Thymus (tissue), 14 donors: ENCODE results near the gene SIK3. TPM values are rescaled to one million over a fixed set of nuclear protein-coding genes. Genes with fewer than 3 reads are reported as not detected.
"Not testable (repeated sequence)": the region's sequence is repeated elsewhere in the genome, so short reads cannot be mapped to it uniquely, and the experiment has no call there.

ENCODE experiments used
- DNase-seq, 9 donors: peaks; one replicate each; pipeline ENCODE4 v3.0.0-alpha.2; 2013; ENCODE audit warnings: low spot score in 9 of 9, low read depth in 6 of 9, missing footprints in 1 of 9
- H3K27ac ChIP-seq, 2 donors: one replicate each; pipeline ENCODE4 v1.5.1; 2013; ENCODE audit warnings: control low read depth in 1 of 2, low read depth in 1 of 2, low read length in 1 of 2, mild to moderate bottlenecking in 1 of 2, moderate library complexity in 1 of 2
- H3K27me3 ChIP-seq, 2 donors: one replicate each; pipeline ENCODE4 v1.5.1; 2013; ENCODE audit warnings: low read length in 1 of 2; ENCODE audit not compliant: control insufficient read depth in 2 of 2, insufficient read depth in 1 of 2
- H3K36me3 ChIP-seq, 2 donors: one replicate each; pipeline ENCODE4 v1.5.1; 2013; ENCODE audit warnings: low read length in 1 of 2, mild to moderate bottlenecking in 1 of 2, moderate library complexity in 1 of 2; ENCODE audit not compliant: control insufficient read depth in 2 of 2, insufficient read depth in 2 of 2
- H3K4me1 ChIP-seq, 2 donors: one replicate each; pipeline ENCODE4 v1.5.1; 2013; ENCODE audit warnings: low read length in 2 of 2; ENCODE audit not compliant: control insufficient read depth in 2 of 2, insufficient read depth in 2 of 2
- H3K4me3 ChIP-seq, 2 donors: one replicate each; pipeline ENCODE4 v1.5.1; 2013; ENCODE audit warnings: low read length in 2 of 2, control low read depth in 1 of 2, mild to moderate bottlenecking in 1 of 2
- H3K9me3 ChIP-seq, 2 donors: one replicate each; pipeline ENCODE4 v1.5.1; 2013; ENCODE audit warnings: low read length in 1 of 2, mild to moderate bottlenecking in 1 of 2; ENCODE audit not compliant: control insufficient read depth in 2 of 2, insufficient read depth in 1 of 2
- WGBS: extraction: QIAGEN DNeasy Blood & Tissue Kit; methylation state at CpG from one replicate; pipeline ENCODE4 v1.1.7; 2013; 5-methylcytosine and 5-hydroxymethylcytosine counted together
- long read RNA-seq, 10 donors: transcript quantifications; one replicate each; lab custom pipeline, GENCODE V29; 2026
- polyA plus RNA-seq: library from polyadenylated mRNA; stranded (reverse); fragments of 200-250 nt; gene quantifications from one replicate; pipeline ENCODE4 v1.2.3, GENCODE V29; 2013
- total RNA-seq: library from RNA; stranded (reverse); fragments of 120-200 nt; gene quantifications from one replicate; pipeline ENCODE4 v1.2.4, GENCODE V29; 2013
- donor health status: healthy.

Gene SIK3
- total RNA-seq = 10.3 TPM
- polyA plus RNA-seq = 12.2 TPM
- long read RNA-seq, donor 1 = 0 reads
- long read RNA-seq, donor 2 = 0 reads
- long read RNA-seq, donor 3 = 0 reads
- long read RNA-seq, donor 4 = 0 reads
- long read RNA-seq, donor 5, partial matches to known transcripts = 0 of 1 reads
- long read RNA-seq, donor 5, other reads (novel, unspliced or antisense) = 0 of 1 reads
- long read RNA-seq, donor 6 = 0 reads
- long read RNA-seq, donor 7, full-length matches to known transcripts = 1 of 1 reads
- long read RNA-seq, donor 7, partial matches to known transcripts = 0 of 1 reads
- long read RNA-seq, donor 7, other reads (novel, unspliced or antisense) = 0 of 1 reads
- long read RNA-seq, donor 8, partial matches to known transcripts = 10 of 10 reads
- long read RNA-seq, donor 8, other reads (novel, unspliced or antisense) = 0 of 10 reads
- long read RNA-seq, donor 9 = 0 reads
- long read RNA-seq, donor 10, partial matches to known transcripts = 13 of 14 reads
- long read RNA-seq, donor 10, other reads (novel, unspliced or antisense) = 0 of 14 reads

- Histone ChIP-seq H3K4me1 (peaks cover 33 to 41% of the 10 kb centered on the region in 2 donors), H3K36me3 (no peaks in the 10 kb centered on the region), H3K27me3 (no peaks in the 10 kb centered on the region), H3K9me3 (no peaks in the 10 kb centered on the region), H3K4me3 (peak within 1 kb of the TSS; percentile 89 to 94), H3K27ac (peak within 1 kb of the TSS; percentile 90 to 96)
- WGBS = 4% methylated on average over 77 of the region's 78 CpGs
- DNase-seq = peak; percentile 74 to 94 (median 85)
These were observed at the start of gene SIK3 for GRCh38 chr11:117098269-117099232. SIK3 (minus strand) TSS chr11:117098428; CDS start chr11:117098415, 13 bp downstream.

- H3K27ac ChIP-seq = no peak overlapping the region
These were observed 48.3 kb upstream of the SIK3 start for GRCh38 chr11:117146521-117146920.

GRCh38 chr11:117145393-117145761, 47.1 kb upstream of the SIK3 start:
- no peaks in the 10 kb centered on the region for H3K9me3 ChIP-seq
- WGBS = 7% methylated on average over 5 of the region's 5 CpGs
- H3K4me3 ChIP-seq = peak overlapping the region; percentile 72 to 98
- H3K4me1 ChIP-seq = peaks cover 9 to 25% of the 10 kb centered on the region in 2 donors
- peak in 1 of 9 donors; percentile 2 for DNase-seq
- H3K36me3 ChIP-seq = peaks cover 14 to 30% of the 10 kb centered on the region in 2 donors
- H3K27me3 ChIP-seq = no peaks in the 10 kb centered on the region
- H3K27ac ChIP-seq = no peak overlapping the region

More at GRCh38 chr11:117146521-117146920, 48.3 kb upstream of the SIK3 start:
- no peaks in the 10 kb centered on the region for H3K27me3 ChIP-seq
- H3K4me3 ChIP-seq = no peak overlapping the region
- H3K36me3 ChIP-seq = peaks cover 14 to 30% of the 10 kb centered on the region in 2 donors
- DNase-seq = no peak
- no peaks in the 10 kb centered on the region for H3K9me3 ChIP-seq
- peaks cover 9 to 25% of the 10 kb centered on the region in 2 donors for H3K4me1 ChIP-seq
- 95% methylated on average over 10 of the region's 10 CpGs for WGBS

- H3K27ac ChIP-seq = peak overlapping the region; percentile 81 to 96
- WGBS = under 1% methylated on average over 62 of the region's 62 CpGs
- peaks cover 14 to 29% of the 10 kb centered on the region in 2 donors for H3K36me3 ChIP-seq
- DNase-seq = peak in 7 of 9 donors; percentile 0 to 39 (median 10)
- H3K4me1 ChIP-seq = peaks cover 9 to 24% of the 10 kb centered on the region in 2 donors
- H3K9me3 ChIP-seq = no peaks in the 10 kb centered on the region
- H3K27me3 ChIP-seq = no peaks in the 10 kb centered on the region
- peak overlapping the region; percentile 72 to 98 for H3K4me3 ChIP-seq
These were observed 46.5 kb upstream of the SIK3 start for GRCh38 chr11:117144477-117145392.

GRCh38 chr11:117143871-117144476, 45.7 kb upstream of the SIK3 start, which contains the start of gene PAFAH1B2:
PAFAH1B2 (plus strand) TSS chr11:117144287; CDS start chr11:117152448, 8,161 bp downstream.
- H3K27ac ChIP-seq = peak within 1 kb of the TSS; percentile 81 to 96
- H3K4me3 ChIP-seq = peak within 1 kb of the TSS; percentile 72 to 98
- no peaks in the 10 kb centered on the region for H3K9me3 ChIP-seq
- under 1% methylated on average over 48 of the region's 48 CpGs for WGBS
- DNase-seq = peak; percentile 89 to 98 (median 93)
- H3K36me3 ChIP-seq = peaks cover 12 to 27% of the 10 kb centered on the region in 2 donors
- peaks cover 9 to 23% of the 10 kb centered on the region in 2 donors for H3K4me1 ChIP-seq
- H3K27me3 ChIP-seq = no peaks in the 10 kb centered on the region

GRCh38 chr11:117143390-117143789, 45.2 kb upstream of the SIK3 start:
- Histone ChIP-seq H3K4me1 (peaks cover 9 to 23% of the 10 kb centered on the region in 2 donors), H3K36me3 (peaks cover 8 to 23% of the 10 kb centered on the region in 2 donors), H3K9me3 (no peaks in the 10 kb centered on the region), H3K27ac (peak overlapping the region in 1 of 2 donors; percentile 81), H3K4me3 (peak overlapping the region; percentile 72 to 98), H3K27me3 (no peaks in the 10 kb centered on the region)
- 18% methylated on average over 5 of the region's 5 CpGs for WGBS
- peak in 5 of 9 donors; percentile 13 to 45 (median 15) for DNase-seq

GRCh38 chr11:117137223-117138086, 39.2 kb upstream of the SIK3 start:
- not testable (repeated sequence) for DNase-seq, H3K4me3 ChIP-seq, H3K4me1 ChIP-seq, H3K9me3 ChIP-seq, H3K27ac ChIP-seq, H3K27me3 ChIP-seq, H3K36me3 ChIP-seq
- WGBS = 96% methylated on average over 3 of the region's 15 CpGs
